Left lung (tissue), 10 donors: ENCODE results near the gene BEAN1. TPM values are rescaled to one million over a fixed set of nuclear protein-coding genes. Genes with fewer than 3 reads are reported as not detected.
A peak's percentile ranks its signal among the peaks of the same experiment; 100 is the strongest.

ENCODE experiments used
- ATAC-seq: fragments of 200-7000 bp; cut with Tn5 transposase; one replicate; pipeline ENCODE4 v1.9.1; 2020; ENCODE audit warnings: moderate library complexity
- DNase-seq, 4 donors: peaks; one replicate each; pipeline ENCODE4 v3.0.0-alpha.2; 2013 to 2020
- H3K27ac ChIP-seq, 2 donors: fragments of 200-600 bp; sonication (generic) in 1 of 2; one replicate each; pipeline versions ENCODE4 v1.5.0 to v1.8.0; 2020 to 2021
- H3K27me3 ChIP-seq, 2 donors: fragments of 200-600 bp; sonication (generic) in 1 of 2; one replicate each; pipeline versions ENCODE4 v1.5.0 to v1.8.0; 2020 to 2021
- H3K36me3 ChIP-seq, 2 donors: fragments of 200-600 bp; sonication (generic) in 1 of 2; one replicate each; pipeline versions ENCODE4 v1.5.0 to v1.8.0; 2020 to 2021
- H3K4me1 ChIP-seq, 2 donors: fragments of 200-600 bp; one replicate each; pipeline ENCODE4 v1.8.0; 2021
- H3K4me3 ChIP-seq, 2 donors: fragments of 200-600 bp; sonication (generic) in 1 of 2; one replicate each; pipeline versions ENCODE4 v1.5.0 to v1.8.0; 2020 to 2021; ENCODE audit warnings: mild to moderate bottlenecking in 1 of 2
- H3K9me3 ChIP-seq, 2 donors: fragments of 200-600 bp; sonication (generic) in 1 of 2; one replicate each; pipeline versions ENCODE4 v1.5.0 to v1.8.0; 2020 to 2021
- CTCF ChIP-seq, 2 donors: fragments of 200-600 bp; sonication (generic) in 1 of 2; IDR thresholded peaks; one replicate each; pipeline versions ENCODE4 v1.5.0 to v1.8.0; 2021; ENCODE audit warnings: antibody characterized with exemption in 2 of 2
- intact Hi-C, 2 donors: fragments of 100-400 bp; cut with DNase I; formaldehyde crosslinking; loops; one replicate each; pipeline versions ENCODE4 v1.11.2 to v1.14.2; 2022
- polyA plus RNA-seq, 6 donors: library from polyadenylated mRNA; unstranded; fragments of 120-200 nt; gene quantifications; one replicate each; pipeline ENCODE4 v1.2.1, GENCODE V29; 2013; ENCODE audit not compliant: insufficient read length in 6 of 6
- total RNA-seq, 2 donors: library from RNA; stranded (reverse); fragmentation: NEBNext Ultra II Directional; extraction: Animal tissue kit (Norgen Biotek cat#: 25700); gene quantifications; one replicate each; pipeline ENCODE4 v1.2.1, GENCODE V29; 2021
- donor health status: DM: no; HTN: yes; CAD: no.
- donor health status: DM: no; HTN: no; CAD: no.

The BEAN1 gene
- total and polyA plus RNA-seq, 8 donors: 0.65 to 13.6 (median 10.8) TPM

- H3K27ac ChIP-seq: peak overlapping the region; percentile 66 to 72
- no peak for TF ChIP-seq CTCF (IDR thresholded peaks at IDR 0.05)
- no peak overlapping the region for H3K4me3 ChIP-seq
- no peaks in the 10 kb centered on the region for H3K9me3 ChIP-seq
- H3K27me3 ChIP-seq: no peaks in the 10 kb centered on the region
- peak; percentile 4 for ATAC-seq
- intact Hi-C loops: no loop called here
- no peak for DNase-seq
- H3K4me1 ChIP-seq: peaks cover 33 to 69% of the 10 kb centered on the region in 2 donors
- no peaks in the 10 kb centered on the region for H3K36me3 ChIP-seq
Observed at GRCh38 chr16:66510298-66510697, 83.2 kb downstream of the BEAN1 start.

GRCh38 chr16:66510711-66511601, 83.9 kb downstream of the BEAN1 start:
- Histone ChIP-seq H3K27ac (peak overlapping the region; percentile 66 to 72), H3K36me3 (no peaks in the 10 kb centered on the region), H3K4me3 (no peak overlapping the region), H3K9me3 (no peaks in the 10 kb centered on the region), H3K4me1 (peaks cover 39 to 76% of the 10 kb centered on the region in 2 donors), H3K27me3 (no peaks in the 10 kb centered on the region)
- no peak for TF ChIP-seq CTCF (IDR thresholded peaks at IDR 0.05)
- ATAC-seq: peak; percentile 41
- peak in 2 of 4 donors; percentile 39 to 44 for DNase-seq
- intact Hi-C loops: no loop called here

- Histone ChIP-seq H3K27me3 (no peaks in the 10 kb centered on the region), H3K4me1 (peaks cover 45 to 84% of the 10 kb centered on the region in 2 donors), H3K27ac (peak overlapping the region; percentile 66 to 72), H3K4me3 (no peak overlapping the region), H3K9me3 (no peaks in the 10 kb centered on the region), H3K36me3 (no peaks in the 10 kb centered on the region)
- peak in 1 of 4 donors; percentile 56 for DNase-seq
- ATAC-seq: peak; percentile 8
- no peak for TF ChIP-seq CTCF (IDR thresholded peaks at IDR 0.05)
- intact Hi-C loops: no loop called here
Observed at GRCh38 chr16:66511602-66512271, 84.6 kb downstream of the BEAN1 start.

GRCh38 chr16:66512272-66513110, 85.4 kb downstream of the BEAN1 start:
- no peak for TF ChIP-seq CTCF (IDR thresholded peaks at IDR 0.05)
- no peak for ATAC-seq
- DNase-seq: peak in 1 of 4 donors; percentile 50
- intact Hi-C loops: no loop called here
- Histone ChIP-seq H3K36me3 (no peaks in the 10 kb centered on the region), H3K27ac (peak overlapping the region; percentile 66 to 72), H3K27me3 (no peaks in the 10 kb centered on the region), H3K4me1 (peaks cover 51 to 88% of the 10 kb centered on the region in 2 donors), H3K9me3 (no peaks in the 10 kb centered on the region), H3K4me3 (no peak overlapping the region)
